Measurements from ENCODE around the gene LRP1B.

LRP1B gene

DNA sequence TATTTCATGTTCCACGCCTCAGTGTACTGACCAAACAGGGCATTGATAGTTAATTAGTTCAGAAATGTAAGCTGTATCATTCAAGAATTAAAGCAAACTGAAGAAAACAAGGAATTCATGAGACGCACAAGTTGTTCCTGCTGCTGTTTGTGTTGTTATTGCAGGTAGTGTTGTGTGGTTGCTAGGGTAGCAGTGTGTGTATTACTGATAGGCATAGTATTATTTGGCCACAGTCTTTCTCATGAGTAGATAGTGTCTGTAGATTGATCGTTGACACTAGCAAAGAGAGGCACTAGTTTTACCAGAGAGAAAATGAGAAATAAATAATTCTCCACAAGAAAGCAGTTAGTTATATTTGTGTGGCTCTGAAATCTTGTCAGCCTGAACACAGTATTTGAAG lies 548.6 kb downstream of the LRP1B start:
- no peaks in the 10 kb centered on the region for H3K9me3 ChIP-seq (ENCODE audit: insufficient read depth, low read depth, low read length)
- no peaks in the 10 kb centered on the region for H3K79me2 ChIP-seq (ENCODE audit: insufficient read depth, low read length)
- no peak for TF ChIP-seq EZH2phosphoT487 (IDR thresholded peaks at IDR 0.05; ENCODE audit: borderline replicate concordance)
- TF ChIP-seq, protein P1, sequence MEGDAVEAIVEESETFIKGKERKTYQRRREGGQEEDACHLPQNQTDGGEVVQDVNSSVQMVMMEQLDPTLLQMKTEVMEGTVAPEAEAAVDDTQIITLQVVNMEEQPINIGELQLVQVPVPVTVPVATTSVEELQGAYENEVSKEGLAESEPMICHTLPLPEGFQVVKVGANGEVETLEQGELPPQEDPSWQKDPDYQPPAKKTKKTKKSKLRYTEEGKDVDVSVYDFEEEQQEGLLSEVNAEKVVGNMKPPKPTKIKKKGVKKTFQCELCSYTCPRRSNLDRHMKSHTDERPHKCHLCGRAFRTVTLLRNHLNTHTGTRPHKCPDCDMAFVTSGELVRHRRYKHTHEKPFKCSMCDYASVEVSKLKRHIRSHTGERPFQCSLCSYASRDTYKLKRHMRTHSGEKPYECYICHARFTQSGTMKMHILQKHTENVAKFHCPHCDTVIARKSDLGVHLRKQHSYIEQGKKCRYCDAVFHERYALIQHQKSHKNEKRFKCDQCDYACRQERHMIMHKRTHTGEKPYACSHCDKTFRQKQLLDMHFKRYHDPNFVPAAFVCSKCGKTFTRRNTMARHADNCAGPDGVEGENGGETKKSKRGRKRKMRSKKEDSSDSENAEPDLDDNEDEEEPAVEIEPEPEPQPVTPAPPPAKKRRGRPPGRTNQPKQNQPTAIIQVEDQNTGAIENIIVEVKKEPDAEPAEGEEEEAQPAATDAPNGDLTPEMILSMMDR (conservative IDR thresholded peaks at IDR 0.05; ENCODE audit: low read length) = no peak
- H3K4me1 ChIP-seq (ENCODE audit: insufficient read depth, low read length, poor library complexity, severe bottlenecking) = no peaks in the 10 kb centered on the region
- H3F3A ChIP-seq (ENCODE audit: low read depth) = no peaks in the 10 kb centered on the region
- no peaks in the 10 kb centered on the region for H3K9me2 ChIP-seq (replicated peaks; ENCODE audit: low read depth, low read length)
- no peaks in the 10 kb centered on the region for H3K36me3 ChIP-seq (ENCODE audit: insufficient read depth, low read length)
- H3K9ac ChIP-seq (ENCODE audit: low read depth, low read length, poor library complexity, severe bottlenecking) = no peak overlapping the region
- H4K20me1 ChIP-seq (ENCODE audit: insufficient read depth, low read length, poor library complexity, severe bottlenecking) = no peaks in the 10 kb centered on the region
- no peak overlapping the region for H3K4me2 ChIP-seq (ENCODE audit: low read depth, low read length, poor library complexity, severe bottlenecking)
- H3K27me3 ChIP-seq (ENCODE audit: insufficient read depth, low read length, poor library complexity, severe bottlenecking) = no peaks in the 10 kb centered on the region
- H2AFZ ChIP-seq (ENCODE audit: low read length) = no peak overlapping the region
- H3K4me3 ChIP-seq (ENCODE audit: low read length, poor library complexity, severe bottlenecking) = no peak overlapping the region

DNA sequence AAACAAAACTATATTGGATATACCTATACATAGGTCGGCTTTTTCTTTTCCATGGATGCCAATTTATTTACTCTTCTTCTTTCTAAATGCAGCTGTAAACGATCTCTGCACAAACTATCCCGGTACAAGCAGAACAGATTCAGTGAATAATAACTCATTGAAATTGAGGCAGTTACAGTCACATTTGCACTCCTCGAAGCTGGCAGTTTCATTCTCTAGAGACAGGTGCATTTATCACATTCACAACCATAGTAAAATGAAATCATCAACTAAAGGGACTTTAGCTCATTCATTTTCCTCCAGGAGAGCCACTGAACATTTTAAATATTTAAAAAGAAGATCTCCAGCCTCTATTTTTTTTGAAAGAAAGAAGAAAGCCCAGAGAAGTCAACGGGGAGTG lies 551.7 kb downstream of the LRP1B start:
- Histone ChIP-seq H3K27me3 (ENCODE audit: insufficient read depth, low read length, poor library complexity, severe bottlenecking) (no peaks in the 10 kb centered on the region), H3K4me2 (ENCODE audit: low read depth, low read length, poor library complexity, severe bottlenecking) (no peak overlapping the region), H3K36me3 (ENCODE audit: insufficient read depth, low read length) (no peaks in the 10 kb centered on the region)

DNA sequence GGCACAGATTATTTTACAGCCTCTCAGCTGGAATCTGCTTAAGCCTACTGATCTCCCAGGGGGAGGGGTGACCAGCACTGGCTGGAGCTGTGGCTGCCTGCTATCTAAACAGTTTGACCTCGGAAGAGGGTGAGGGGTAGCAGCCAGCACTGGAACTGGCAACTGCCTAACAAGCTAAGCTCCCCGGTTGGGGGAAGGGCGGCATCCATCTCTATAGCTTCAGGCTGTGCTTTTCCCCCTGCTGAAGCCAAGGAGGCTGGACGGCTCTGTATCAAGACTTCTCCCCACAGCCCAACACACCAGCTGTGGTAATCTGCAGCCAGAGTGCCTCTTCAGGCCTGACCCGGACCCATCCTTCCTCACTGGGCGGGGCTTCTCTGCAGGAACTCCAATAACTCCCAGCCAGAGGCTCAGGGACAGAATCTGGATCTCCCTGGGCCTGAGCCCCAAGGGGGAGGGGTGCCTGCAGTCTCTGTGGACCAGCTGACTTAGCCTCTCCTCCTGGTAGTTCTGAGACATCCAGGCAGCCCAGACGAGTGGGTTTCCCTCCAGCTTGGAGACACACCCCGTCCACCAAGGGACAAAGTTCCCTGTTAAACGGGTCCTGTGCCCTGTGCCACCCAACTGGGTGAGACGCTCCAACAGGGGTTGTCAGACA lies 560.2 kb downstream of the LRP1B start:
- Histone ChIP-seq H3K9me3 (ENCODE audit: insufficient read depth, low read depth, low read length) (no peaks in the 10 kb centered on the region), H3K4me1 (ENCODE audit: insufficient read depth, low read length, poor library complexity, severe bottlenecking) (no peaks in the 10 kb centered on the region), H3K4me3 (ENCODE audit: low read length, poor library complexity, severe bottlenecking) (no peak overlapping the region), H3K4me2 (ENCODE audit: low read depth, low read length, poor library complexity, severe bottlenecking) (no peak overlapping the region), H3K79me2 (ENCODE audit: insufficient read depth, low read length) (no peaks in the 10 kb centered on the region), H3K9me2 (replicated peaks; ENCODE audit: low read depth, low read length) (no peaks in the 10 kb centered on the region), H4K20me1 (ENCODE audit: insufficient read depth, low read length, poor library complexity, severe bottlenecking) (no peaks in the 10 kb centered on the region), H3K9ac (ENCODE audit: low read depth, low read length, poor library complexity, severe bottlenecking) (no peak overlapping the region), H2AFZ (ENCODE audit: low read length) (no peak overlapping the region), H3K27me3 (ENCODE audit: insufficient read depth, low read length, poor library complexity, severe bottlenecking) (no peaks in the 10 kb centered on the region), H3K36me3 (ENCODE audit: insufficient read depth, low read length) (no peaks in the 10 kb centered on the region), H3F3A (ENCODE audit: low read depth) (no peaks in the 10 kb centered on the region)
- TF ChIP-seq, protein P1 (conservative IDR thresholded peaks at IDR 0.05; ENCODE audit: low read length) = no peak

More for the DNA sequence above, 551.7 kb downstream of the LRP1B start:
- Histone ChIP-seq H3K79me2 (ENCODE audit: insufficient read depth, low read length) (no peaks in the 10 kb centered on the region), H4K20me1 (ENCODE audit: insufficient read depth, low read length, poor library complexity, severe bottlenecking) (no peaks in the 10 kb centered on the region), H2AFZ (ENCODE audit: low read length) (no peak overlapping the region), H3K9me3 (ENCODE audit: insufficient read depth, low read depth, low read length) (no peaks in the 10 kb centered on the region), H3K4me1 (ENCODE audit: insufficient read depth, low read length, poor library complexity, severe bottlenecking) (no peaks in the 10 kb centered on the region), H3K9ac (ENCODE audit: low read depth, low read length, poor library complexity, severe bottlenecking) (no peak overlapping the region), H3K9me2 (replicated peaks; ENCODE audit: low read depth, low read length) (no peaks in the 10 kb centered on the region), H3F3A (ENCODE audit: low read depth) (no peaks in the 10 kb centered on the region), H3K4me3 (ENCODE audit: low read length, poor library complexity, severe bottlenecking) (no peak overlapping the region)
- TF ChIP-seq, protein P1 (conservative IDR thresholded peaks at IDR 0.05; ENCODE audit: low read length) = no peak
- TF ChIP-seq EZH2phosphoT487 (IDR thresholded peaks at IDR 0.05; ENCODE audit: borderline replicate concordance) = no peak
